Hematopoietic multipotent progenitor cell treated with erythropoietin and hydrocortisone succinate and interleukin-3 and kit ligand, for 4 days (in vitro differentiated cells): ENCODE measurements around the gene PCA3.

ENCODE experiments used
- DNase-seq: peaks from one replicate; pipeline ENCODE4 v3.0.0-alpha.2; 2015

The PCA3 gene

DNA sequence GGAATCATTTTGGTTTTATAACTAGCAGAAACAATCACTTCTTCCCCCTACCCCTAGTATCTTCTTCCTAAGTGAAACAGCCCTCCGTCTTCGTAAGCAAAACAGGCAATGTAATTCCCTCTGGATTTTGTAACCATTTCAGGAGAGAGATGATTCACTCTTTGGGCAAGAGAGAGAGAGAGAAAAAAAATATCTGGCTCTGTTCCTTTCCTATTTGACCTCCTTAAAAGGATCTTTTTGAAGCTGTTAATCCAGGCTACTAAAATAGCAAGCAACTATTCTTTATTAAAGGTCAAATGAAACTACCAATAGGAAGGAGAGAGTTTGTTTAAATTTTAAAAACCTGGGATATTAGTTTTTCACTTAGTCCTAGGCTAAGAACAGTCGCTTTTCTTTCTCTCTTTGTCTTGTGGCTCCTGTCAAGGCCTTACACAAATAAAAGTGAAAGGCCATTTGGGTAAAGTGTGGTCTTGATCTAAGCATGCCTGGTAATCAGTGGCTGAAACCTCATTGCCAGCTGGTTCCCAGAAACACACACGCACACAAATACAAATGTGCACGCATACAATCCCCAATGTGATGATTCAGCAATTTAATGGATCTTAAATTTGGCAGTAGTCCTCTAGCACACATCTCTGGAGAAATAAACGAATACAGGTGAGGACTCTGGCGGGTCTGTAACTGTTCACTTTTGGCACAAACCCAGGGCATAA, 71.5 kb downstream of the PCA3 start:
- no peak for DNase-seq
